ENCODE results near the gene SERBP1. TPM values are rescaled to one million over a fixed set of nuclear protein-coding genes. Genes with fewer than 3 reads are reported as not detected.

Gene SERBP1
- total RNA-seq, 1 donor from 2014 or later: 265 TPM

DNA sequence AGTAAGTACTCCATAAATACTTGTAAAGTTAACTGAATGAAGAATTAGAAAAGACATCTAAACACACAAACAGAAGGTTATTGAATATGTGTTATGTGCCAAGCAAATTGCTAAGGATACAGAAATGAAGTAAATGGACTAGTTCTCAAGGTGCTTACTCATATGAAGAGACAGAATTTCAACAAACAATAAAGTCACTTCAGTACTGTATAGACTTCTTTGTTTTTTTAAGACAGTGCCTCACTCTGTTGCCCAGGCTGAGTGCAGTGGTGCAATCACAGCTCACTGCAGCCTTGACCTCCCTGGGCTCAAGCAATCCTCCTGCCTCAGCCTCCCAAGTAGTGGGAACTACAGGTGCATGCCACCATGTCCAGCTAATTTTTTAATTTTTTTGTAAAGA lies 57.3 kb downstream of the SERBP1 start:
- no peaks in the 10 kb centered on the region for H3K27me3 Mint-ChIP-seq
- no peaks in the 10 kb centered on the region for H3K36me3 Mint-ChIP-seq (ENCODE audit: insufficient read depth)
- H3K4me1 Mint-ChIP-seq (ENCODE audit: low read depth): peaks cover 14% of the 10 kb centered on the region
- H3K4me3 Mint-ChIP-seq (ENCODE audit: low read depth): no peak overlapping the region
- no peaks in the 10 kb centered on the region for H3K9me3 Mint-ChIP-seq (ENCODE audit: low read depth)
- TF ChIP-seq, protein P1, sequence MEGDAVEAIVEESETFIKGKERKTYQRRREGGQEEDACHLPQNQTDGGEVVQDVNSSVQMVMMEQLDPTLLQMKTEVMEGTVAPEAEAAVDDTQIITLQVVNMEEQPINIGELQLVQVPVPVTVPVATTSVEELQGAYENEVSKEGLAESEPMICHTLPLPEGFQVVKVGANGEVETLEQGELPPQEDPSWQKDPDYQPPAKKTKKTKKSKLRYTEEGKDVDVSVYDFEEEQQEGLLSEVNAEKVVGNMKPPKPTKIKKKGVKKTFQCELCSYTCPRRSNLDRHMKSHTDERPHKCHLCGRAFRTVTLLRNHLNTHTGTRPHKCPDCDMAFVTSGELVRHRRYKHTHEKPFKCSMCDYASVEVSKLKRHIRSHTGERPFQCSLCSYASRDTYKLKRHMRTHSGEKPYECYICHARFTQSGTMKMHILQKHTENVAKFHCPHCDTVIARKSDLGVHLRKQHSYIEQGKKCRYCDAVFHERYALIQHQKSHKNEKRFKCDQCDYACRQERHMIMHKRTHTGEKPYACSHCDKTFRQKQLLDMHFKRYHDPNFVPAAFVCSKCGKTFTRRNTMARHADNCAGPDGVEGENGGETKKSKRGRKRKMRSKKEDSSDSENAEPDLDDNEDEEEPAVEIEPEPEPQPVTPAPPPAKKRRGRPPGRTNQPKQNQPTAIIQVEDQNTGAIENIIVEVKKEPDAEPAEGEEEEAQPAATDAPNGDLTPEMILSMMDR (IDR thresholded peaks at IDR 0.05; ENCODE audit: unreplicated experiment): no peak
- no peak overlapping the region for H3K27ac Mint-ChIP-seq
- no peak for DNase-seq (ENCODE audit: low spot score, unreplicated experiment)

DNA sequence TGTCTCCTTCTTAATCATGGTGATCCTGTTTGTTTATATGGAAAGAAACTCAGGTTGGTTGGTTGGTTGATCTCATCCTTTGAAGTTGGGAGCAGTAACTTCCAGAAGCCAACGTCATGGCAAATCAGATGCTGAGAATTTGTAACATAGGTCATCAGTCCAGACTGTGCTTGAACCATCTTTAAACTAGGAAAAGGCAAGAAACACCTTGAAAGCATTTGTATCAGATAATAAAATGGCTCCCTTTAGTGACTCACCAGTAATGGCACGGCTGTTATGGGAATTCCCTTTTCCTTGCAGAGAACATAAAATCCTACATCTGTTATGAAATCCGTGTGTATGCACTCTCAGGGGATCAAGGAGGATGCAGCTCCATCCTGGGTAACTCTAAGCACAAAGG lies 58.1 kb downstream of the SERBP1 start:
- no peaks in the 10 kb centered on the region for H3K36me3 Mint-ChIP-seq (ENCODE audit: insufficient read depth)
- no peak overlapping the region for H3K27ac Mint-ChIP-seq
- DNase-seq (ENCODE audit: low spot score, unreplicated experiment): no peak
- H3K9me3 Mint-ChIP-seq (ENCODE audit: low read depth): no peaks in the 10 kb centered on the region
- H3K4me3 Mint-ChIP-seq (ENCODE audit: low read depth): no peak overlapping the region
- TF ChIP-seq, protein P1 (IDR thresholded peaks at IDR 0.05; ENCODE audit: unreplicated experiment): no peak
- H3K27me3 Mint-ChIP-seq: no peaks in the 10 kb centered on the region
- peaks cover 12% of the 10 kb centered on the region for H3K4me1 Mint-ChIP-seq (ENCODE audit: low read depth)

DNA sequence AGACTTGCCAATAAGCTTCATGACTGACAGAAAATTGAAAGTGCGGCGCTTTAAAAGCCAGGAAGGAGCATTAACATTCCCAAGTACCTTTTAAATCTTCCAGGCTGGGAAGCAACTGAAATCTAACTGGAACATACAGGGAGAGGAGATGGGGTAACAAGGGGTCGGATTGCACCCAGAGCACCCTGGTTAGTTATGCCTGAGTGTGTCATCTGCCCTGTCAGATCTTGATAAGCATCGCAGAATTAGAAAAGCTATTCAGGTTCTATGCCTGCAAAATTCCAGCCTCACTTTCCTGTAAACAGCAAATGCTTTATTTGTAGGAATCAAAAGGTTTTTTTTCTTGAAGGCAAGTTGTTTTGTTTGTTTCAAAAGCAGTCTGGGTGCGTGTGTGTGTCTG lies 58.5 kb downstream of the SERBP1 start:
- DNase-seq (ENCODE audit: low spot score, unreplicated experiment): no peak
- TF ChIP-seq, protein P1 (IDR thresholded peaks at IDR 0.05; ENCODE audit: unreplicated experiment): no peak
- H3K9me3 Mint-ChIP-seq (ENCODE audit: low read depth): no peaks in the 10 kb centered on the region
- H3K27ac Mint-ChIP-seq: no peak overlapping the region
- H3K4me1 Mint-ChIP-seq (ENCODE audit: low read depth): peaks cover 12% of the 10 kb centered on the region
- no peaks in the 10 kb centered on the region for H3K27me3 Mint-ChIP-seq
- no peak overlapping the region for H3K4me3 Mint-ChIP-seq (ENCODE audit: low read depth)
- H3K36me3 Mint-ChIP-seq (ENCODE audit: insufficient read depth): no peaks in the 10 kb centered on the region

DNA sequence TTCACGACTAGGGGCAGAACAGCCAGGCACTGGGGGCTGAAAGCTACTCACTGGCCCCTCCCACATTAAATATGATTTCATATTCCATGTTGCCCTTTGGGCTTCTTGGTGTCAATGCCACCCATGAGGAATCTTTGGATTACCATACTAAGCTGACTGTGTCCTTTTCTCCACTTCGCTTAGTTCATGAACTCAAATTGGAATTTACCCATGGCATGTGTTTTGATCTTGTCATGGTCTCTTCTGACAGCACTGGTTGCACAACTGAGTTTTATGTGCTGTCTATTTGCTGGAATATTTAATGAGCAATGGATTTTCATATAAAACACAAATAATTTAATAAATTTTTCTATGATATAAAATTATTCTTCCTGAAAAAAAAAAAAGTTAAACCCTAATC lies 59.2 kb downstream of the SERBP1 start:
- H3K4me1 Mint-ChIP-seq (ENCODE audit: low read depth): peaks cover 8% of the 10 kb centered on the region
- no peak overlapping the region for H3K27ac Mint-ChIP-seq
- TF ChIP-seq, protein P1 (IDR thresholded peaks at IDR 0.05; ENCODE audit: unreplicated experiment): no peak
- H3K4me3 Mint-ChIP-seq (ENCODE audit: low read depth): no peak overlapping the region
- no peaks in the 10 kb centered on the region for H3K9me3 Mint-ChIP-seq (ENCODE audit: low read depth)
- no peak for DNase-seq (ENCODE audit: low spot score, unreplicated experiment)
- no peaks in the 10 kb centered on the region for H3K36me3 Mint-ChIP-seq (ENCODE audit: insufficient read depth)
- no peaks in the 10 kb centered on the region for H3K27me3 Mint-ChIP-seq

DNA sequence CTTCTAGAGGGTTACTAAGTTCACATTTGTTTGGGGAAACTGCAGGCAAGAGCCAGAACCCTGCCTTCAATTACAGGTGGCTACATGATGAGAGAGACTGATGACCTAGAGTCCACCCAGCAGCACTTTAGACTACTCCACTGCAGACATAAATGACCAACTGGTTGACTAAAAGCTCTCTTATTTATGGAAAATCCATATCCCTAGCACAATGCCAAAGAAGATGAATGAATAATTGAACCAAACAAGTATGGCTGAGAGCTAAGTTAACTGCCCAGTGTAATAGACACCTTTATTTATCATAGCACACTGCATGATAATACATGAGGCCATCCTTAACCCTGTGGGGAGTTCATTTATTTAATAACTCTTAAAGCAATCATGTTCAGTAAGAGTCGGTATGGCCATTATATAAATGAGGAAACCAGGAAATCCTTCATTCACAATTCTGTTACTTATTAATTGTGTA lies 62.1 kb downstream of the SERBP1 start:
- Mint-ChIP-seq H3K27ac (no peak overlapping the region), H3K36me3 (ENCODE audit: insufficient read depth) (no peaks in the 10 kb centered on the region), H3K9me3 (ENCODE audit: low read depth) (no peaks in the 10 kb centered on the region), H3K4me3 (ENCODE audit: low read depth) (no peak overlapping the region), H3K4me1 (ENCODE audit: low read depth) (peaks cover 8% of the 10 kb centered on the region), H3K27me3 (no peaks in the 10 kb centered on the region)
- DNase-seq (ENCODE audit: low spot score, unreplicated experiment): no peak
- TF ChIP-seq, protein P1 (IDR thresholded peaks at IDR 0.05; ENCODE audit: unreplicated experiment): no peak

Measured in progenitor cell of endocrine pancreas (in vitro differentiated cells).